GM06990 (cell line): ENCODE results near the gene PRKAG1.
A peak's percentile ranks its signal among the peaks of the same experiment; 100 is the strongest.

Experiments
- DNase-seq: peaks from one replicate; pipeline ENCODE4 v3.0.0-alpha.2; 2011; ENCODE audit not compliant: insufficient read length; ENCODE audit errors: extremely low read depth
- H3K27me3 ChIP-seq: replicated peaks from 2 replicates; pipeline ENCODE4 v1.6.0; 2011; ENCODE audit warnings: low read length; ENCODE audit not compliant: control insufficient read depth, insufficient read depth
- H3K36me3 ChIP-seq: 2 replicates; pipeline ENCODE4 v1.5.1; 2011; ENCODE audit warnings: low read length; ENCODE audit not compliant: control insufficient read depth, insufficient read depth
- H3K4me3 ChIP-seq: replicated peaks from 2 replicates; pipeline ENCODE4 v1.5.1; 2011; ENCODE audit warnings: low read depth, mild to moderate bottlenecking, control low read depth, low read length
- TF ChIP-seq, protein P1 (sequence below): IDR thresholded peaks from 2 replicates; pipeline ENCODE4 v1.5.1; 2011; ENCODE audit warnings: low read length, control low read depth, mild to moderate bottlenecking, inconsistent platforms; ENCODE audit not compliant: insufficient read depth, poor library complexity, severe bottlenecking

PRKAG1 gene

DNA sequence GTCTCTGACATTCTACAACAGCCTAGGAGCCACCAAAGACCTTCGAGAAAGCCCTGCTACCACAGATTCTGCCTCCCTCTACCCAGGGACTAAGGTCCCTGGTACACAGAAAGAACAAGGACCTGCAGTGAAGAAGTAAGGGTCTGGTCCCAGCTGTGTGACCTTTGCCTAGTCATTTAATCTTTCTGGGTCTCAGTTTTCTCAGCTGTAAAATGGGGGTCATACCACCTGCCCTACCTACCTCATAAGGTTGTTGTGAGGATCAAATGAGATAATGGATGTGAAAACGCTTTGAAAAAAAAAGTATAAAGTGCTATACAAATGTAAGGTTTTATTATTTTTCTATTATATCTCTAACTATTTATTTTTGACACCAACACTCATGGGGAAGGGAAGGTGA lies 5.2 kb upstream of the PRKAG1 start:
- Histone ChIP-seq H3K4me3 (no peak overlapping the region), H3K36me3 (peaks cover 36% of the 10 kb centered on the region), H3K27me3 (no peaks in the 10 kb centered on the region)
- TF ChIP-seq, protein P1, sequence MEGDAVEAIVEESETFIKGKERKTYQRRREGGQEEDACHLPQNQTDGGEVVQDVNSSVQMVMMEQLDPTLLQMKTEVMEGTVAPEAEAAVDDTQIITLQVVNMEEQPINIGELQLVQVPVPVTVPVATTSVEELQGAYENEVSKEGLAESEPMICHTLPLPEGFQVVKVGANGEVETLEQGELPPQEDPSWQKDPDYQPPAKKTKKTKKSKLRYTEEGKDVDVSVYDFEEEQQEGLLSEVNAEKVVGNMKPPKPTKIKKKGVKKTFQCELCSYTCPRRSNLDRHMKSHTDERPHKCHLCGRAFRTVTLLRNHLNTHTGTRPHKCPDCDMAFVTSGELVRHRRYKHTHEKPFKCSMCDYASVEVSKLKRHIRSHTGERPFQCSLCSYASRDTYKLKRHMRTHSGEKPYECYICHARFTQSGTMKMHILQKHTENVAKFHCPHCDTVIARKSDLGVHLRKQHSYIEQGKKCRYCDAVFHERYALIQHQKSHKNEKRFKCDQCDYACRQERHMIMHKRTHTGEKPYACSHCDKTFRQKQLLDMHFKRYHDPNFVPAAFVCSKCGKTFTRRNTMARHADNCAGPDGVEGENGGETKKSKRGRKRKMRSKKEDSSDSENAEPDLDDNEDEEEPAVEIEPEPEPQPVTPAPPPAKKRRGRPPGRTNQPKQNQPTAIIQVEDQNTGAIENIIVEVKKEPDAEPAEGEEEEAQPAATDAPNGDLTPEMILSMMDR, result no peak
- DNase-seq, result no peak

DNA sequence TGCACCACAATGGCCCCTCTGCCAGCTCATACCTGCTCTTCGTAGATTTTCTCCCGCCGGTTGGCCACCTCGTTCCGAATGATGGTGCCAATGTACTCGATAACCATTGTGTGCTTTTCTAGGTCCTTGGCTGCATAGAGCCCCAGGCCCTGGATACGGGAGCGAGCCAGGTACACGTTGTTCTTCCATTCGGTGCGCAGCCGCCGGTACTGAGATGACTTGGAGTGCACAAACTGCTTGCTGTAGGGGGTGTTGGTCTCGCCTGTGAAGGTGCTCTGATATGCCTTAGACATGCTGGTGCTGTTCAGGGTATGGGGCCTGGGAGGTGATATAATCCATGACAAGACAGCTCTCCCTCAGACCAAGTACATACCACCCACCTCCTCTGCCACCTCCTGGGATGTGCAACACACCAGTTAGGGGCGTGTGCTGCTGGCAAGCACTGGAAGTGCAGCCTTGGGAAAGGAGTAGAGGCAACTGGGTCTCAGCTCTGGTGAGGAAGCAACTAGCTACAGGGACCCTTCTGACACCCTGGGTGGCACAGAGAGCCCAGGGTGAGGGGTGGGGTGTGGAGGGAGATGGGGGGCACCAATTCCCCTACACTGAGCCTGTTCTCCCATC lies 4.1 kb upstream of the PRKAG1 start:
- Histone ChIP-seq H3K27me3 (no peaks in the 10 kb centered on the region), H3K4me3 (no peak overlapping the region), H3K36me3 (peaks cover 32% of the 10 kb centered on the region)
- DNase-seq, result no peak
- TF ChIP-seq, protein P1, result no peak

DNA sequence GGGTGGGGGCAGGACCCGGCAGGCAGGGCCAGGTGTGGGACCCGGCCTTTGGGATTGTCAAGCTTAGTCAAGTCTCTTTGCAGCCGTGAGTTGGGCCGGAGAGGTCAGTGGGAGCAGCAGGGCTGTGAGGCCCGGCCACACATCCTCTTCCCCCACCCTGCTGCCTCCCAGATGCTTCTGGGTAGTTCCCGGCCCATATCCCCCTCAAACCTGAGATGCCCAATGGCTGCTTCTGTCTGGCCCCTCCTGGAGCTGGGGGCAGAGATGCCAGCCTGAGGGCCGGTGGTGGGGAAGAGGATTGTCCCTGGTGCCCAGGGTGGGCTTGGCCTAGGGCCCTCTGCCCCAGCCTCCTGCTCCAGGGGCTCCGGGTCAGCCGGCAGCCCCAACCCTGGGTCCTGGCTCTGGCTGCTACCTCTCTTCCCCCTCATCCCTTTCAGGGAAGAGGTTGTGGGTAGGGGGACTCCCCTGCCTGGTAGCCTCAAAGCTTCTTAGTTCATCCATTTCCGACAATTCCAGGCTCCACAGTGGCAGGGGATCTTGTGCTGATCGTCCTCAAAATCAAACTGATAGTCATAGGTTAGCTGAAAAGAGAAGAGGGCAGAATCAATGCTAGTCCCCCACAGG lies 2.8 kb upstream of the PRKAG1 start:
- H3K36me3 ChIP-seq, result peaks cover 26% of the 10 kb centered on the region
- no peaks in the 10 kb centered on the region for H3K27me3 ChIP-seq
- TF ChIP-seq, protein P1, result no peak

DNA sequence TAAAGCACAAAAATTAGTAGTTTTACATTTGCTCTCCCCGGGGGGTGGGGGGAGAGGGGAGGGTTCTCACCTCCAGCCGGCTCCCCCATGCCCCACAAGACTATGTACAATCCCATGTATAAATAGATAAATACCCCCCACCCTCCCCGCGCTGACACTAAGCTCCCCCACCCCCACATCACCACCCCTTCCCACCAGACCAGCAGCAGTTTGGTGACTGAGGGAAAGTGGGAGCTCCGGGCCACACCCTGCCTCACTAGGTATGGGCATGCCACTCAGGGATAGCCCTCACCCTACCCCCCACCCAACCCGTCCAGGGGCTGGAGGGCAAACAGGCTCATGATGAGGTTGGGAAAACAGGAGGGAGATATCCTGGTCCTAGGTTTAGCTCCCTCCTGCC lies 1.9 kb upstream of the PRKAG1 start:
- DNase-seq, result no peak
- Histone ChIP-seq H3K27me3 (no peaks in the 10 kb centered on the region), H3K4me3 (no peak overlapping the region), H3K36me3 (peaks cover 19% of the 10 kb centered on the region)
- TF ChIP-seq, protein P1, result no peak

More for the DNA sequence above, 2.8 kb upstream of the PRKAG1 start:
- no peak overlapping the region for H3K4me3 ChIP-seq
- DNase-seq, result no peak

DNA sequence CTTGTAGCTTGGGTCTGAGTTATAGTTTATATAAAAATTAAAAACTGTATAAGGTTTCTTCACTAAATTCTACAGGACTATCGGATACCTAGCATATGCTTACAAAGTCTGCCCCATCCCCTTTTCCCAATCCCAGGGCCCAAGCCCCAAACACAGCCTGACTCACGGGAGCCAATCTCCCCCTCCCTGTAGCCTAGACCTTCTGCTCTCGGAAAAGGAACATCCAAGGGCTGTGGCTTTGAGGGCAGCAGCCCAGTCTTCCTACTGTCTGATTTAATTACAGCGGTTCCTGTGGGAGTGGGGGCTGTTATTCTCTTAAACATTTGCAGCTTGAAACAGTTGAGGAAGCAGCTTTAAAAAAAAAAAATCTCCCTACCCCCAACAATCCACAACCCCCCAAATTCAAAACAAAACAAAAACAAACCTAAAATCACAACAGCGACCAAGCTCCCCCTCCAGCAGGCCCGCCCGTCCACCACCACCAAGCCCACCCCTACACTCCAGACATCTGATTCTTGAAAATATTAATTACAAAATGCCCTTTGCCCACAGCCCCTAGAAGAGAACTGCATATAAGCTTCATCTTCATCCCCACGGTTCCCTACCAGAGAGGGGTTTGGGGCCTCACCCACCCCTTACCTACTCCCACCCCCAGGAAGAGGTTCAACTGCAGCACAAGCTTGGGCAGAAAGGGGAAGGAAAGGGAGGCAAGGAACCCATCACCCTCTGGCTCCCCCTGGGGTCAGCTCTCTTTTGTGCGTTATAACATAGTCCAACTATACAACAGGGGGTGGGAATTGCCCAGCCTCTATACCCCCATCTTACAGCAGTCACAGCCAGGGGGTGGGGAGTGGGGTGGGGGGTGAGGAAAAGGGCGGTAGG lies 1.1 kb upstream of the PRKAG1 start:
- TF ChIP-seq, protein P1, result peak; percentile 71
- Histone ChIP-seq H3K4me3 (no peak overlapping the region), H3K36me3 (peaks cover 16% of the 10 kb centered on the region), H3K27me3 (no peaks in the 10 kb centered on the region)
- DNase-seq, result no peak
